Large intestine (tissue), 3 donors: ENCODE data around the gene ACACB. TPM values are rescaled to one million over a fixed set of nuclear protein-coding genes. Genes with fewer than 3 reads are reported as not detected.

ENCODE experiments used
- DNase-seq, 2 donors: peaks; one replicate each; pipeline versions ENCODE4 v3.0.0 to v3.0.0-alpha.2; 2013
- H3K27ac ChIP-seq: one replicate; pipeline ENCODE4 v1.5.1; 2013; ENCODE audit warnings: low read length
- H3K27me3 ChIP-seq: 2 replicates; pipeline ENCODE4 v1.6.1; 2013; ENCODE audit warnings: low read length; ENCODE audit not compliant: control insufficient read depth, insufficient read depth
- H3K36me3 ChIP-seq: 2 replicates; pipeline ENCODE4 v1.6.1; 2013; ENCODE audit warnings: low read length; ENCODE audit not compliant: control insufficient read depth, insufficient read depth
- H3K4me1 ChIP-seq: one replicate; pipeline ENCODE4 v1.6.1; 2013; ENCODE audit warnings: low read length; ENCODE audit not compliant: control insufficient read depth, insufficient read depth
- H3K4me3 ChIP-seq: one replicate; pipeline ENCODE4 v1.5.1; 2013; ENCODE audit warnings: low read length
- H3K9me3 ChIP-seq: one replicate; pipeline ENCODE4 v1.6.1; 2013; ENCODE audit warnings: mild to moderate bottlenecking, low read depth, low read length, moderate library complexity; ENCODE audit not compliant: control insufficient read depth
- WGBS: methylation state at CpG from one replicate; pipeline ENCODE4 v1.1.5; 2013; ENCODE audit warnings: low lambda C conversion rate; ENCODE audit not compliant: insufficient coverage; 5-methylcytosine and 5-hydroxymethylcytosine counted together
- polyA plus RNA-seq: library from polyadenylated mRNA; unstranded; fragments of 120-200 nt; gene quantifications from one replicate; pipeline ENCODE4 v1.2.1, GENCODE V29; 2013

The ACACB gene
- polyA plus RNA-seq, 1 donor, result 11.9 TPM

GRCh38 chr12:109250523-109250922 lies 134.1 kb downstream of the ACACB start:
- Histone ChIP-seq H3K4me3 (no peak overlapping the region), H3K9me3 (peaks cover 4% of the 10 kb centered on the region), H3K27me3 (no peaks in the 10 kb centered on the region), H3K4me1 (peaks cover 20% of the 10 kb centered on the region), H3K36me3 (peaks cover 30% of the 10 kb centered on the region), H3K27ac (no peak overlapping the region)
- WGBS, result no CpG with 5 or more reads among the region's 1 CpG
- DNase-seq, result no peak

DNA sequence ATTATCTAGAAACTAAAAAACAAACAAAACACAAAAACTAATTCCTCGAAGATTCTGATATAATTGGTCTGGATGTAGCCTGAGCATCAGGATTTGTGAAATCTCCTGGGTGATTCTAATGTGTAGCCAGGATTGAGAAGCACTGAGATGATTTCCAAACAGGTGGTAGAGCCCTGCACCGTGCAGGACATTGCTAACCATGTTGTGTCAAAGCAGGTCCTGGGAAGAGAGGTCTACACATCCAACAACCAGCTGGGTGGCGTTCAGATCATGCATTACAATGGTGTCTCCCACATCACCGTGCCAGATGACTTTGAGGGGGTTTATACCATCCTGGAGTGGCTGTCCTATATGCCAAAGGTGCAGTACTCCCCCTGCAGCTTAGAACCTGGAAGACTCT lies 136.4 kb downstream of the ACACB start:
- H3K9me3 ChIP-seq, result peaks cover 4% of the 10 kb centered on the region
- H3K27me3 ChIP-seq, result no peaks in the 10 kb centered on the region
- no peak overlapping the region for H3K27ac ChIP-seq
- peaks cover 16% of the 10 kb centered on the region for H3K4me1 ChIP-seq
- 100% methylated on average over 1 of the region's 4 CpGs for WGBS
- no peak overlapping the region for H3K4me3 ChIP-seq
- peaks cover 24% of the 10 kb centered on the region for H3K36me3 ChIP-seq
- no peak for DNase-seq

- Histone ChIP-seq H3K9me3 (peaks cover 4% of the 10 kb centered on the region), H3K36me3 (peaks cover 34% of the 10 kb centered on the region), H3K4me1 (peaks cover 7% of the 10 kb centered on the region), H3K4me3 (no peak overlapping the region), H3K27me3 (no peaks in the 10 kb centered on the region), H3K27ac (no peak overlapping the region)
- no peak for DNase-seq
- WGBS, result 95% methylated on average over 4 of the region's 7 CpGs
Measured at GRCh38 chr12:109253913-109254544, 137.6 kb downstream of the ACACB start.

DNA sequence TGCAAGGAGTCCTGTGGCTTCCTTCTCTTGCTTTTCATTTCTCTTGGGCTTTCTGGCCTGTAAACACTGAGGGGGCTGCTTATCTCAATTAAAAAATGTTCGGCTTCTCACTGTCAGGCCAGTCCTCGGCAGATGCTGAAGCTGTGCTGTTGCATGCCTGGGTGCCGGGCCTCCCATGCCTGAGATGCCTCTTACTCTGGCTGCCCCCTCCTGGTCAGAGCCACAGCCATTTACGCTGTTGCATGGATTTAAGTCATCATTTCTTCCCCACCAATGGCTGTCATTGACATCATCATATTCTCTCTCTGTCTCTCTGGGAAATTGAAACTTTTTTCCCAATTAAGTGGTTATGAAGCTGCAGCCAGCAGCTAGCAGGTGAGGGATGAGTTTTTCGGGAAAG lies 139.0 kb downstream of the ACACB start:
- H3K4me3 ChIP-seq, result no peak overlapping the region
- H3K4me1 ChIP-seq, result no peaks in the 10 kb centered on the region
- H3K9me3 ChIP-seq, result peaks cover 4% of the 10 kb centered on the region
- no CpG with 5 or more reads among the region's 5 CpGs for WGBS
- H3K36me3 ChIP-seq, result peaks cover 40% of the 10 kb centered on the region
- no peak for DNase-seq
- H3K27ac ChIP-seq, result no peak overlapping the region
- H3K27me3 ChIP-seq, result no peaks in the 10 kb centered on the region

GRCh38 chr12:109256011-109256410 lies 139.6 kb downstream of the ACACB start:
- Histone ChIP-seq H3K4me3 (no peak overlapping the region), H3K27me3 (no peaks in the 10 kb centered on the region), H3K4me1 (no peaks in the 10 kb centered on the region), H3K36me3 (peaks cover 43% of the 10 kb centered on the region), H3K27ac (no peak overlapping the region), H3K9me3 (peaks cover 4% of the 10 kb centered on the region)
- WGBS, result no CpG with 5 or more reads among the region's 8 CpGs
- DNase-seq, result no peak

GRCh38 chr12:109258201-109258600 lies 141.8 kb downstream of the ACACB start:
- DNase-seq, result no peak
- H3K4me3 ChIP-seq, result no peak overlapping the region
- H3K36me3 ChIP-seq, result peaks cover 50% of the 10 kb centered on the region
- no peak overlapping the region for H3K27ac ChIP-seq
- no peaks in the 10 kb centered on the region for H3K4me1 ChIP-seq
- WGBS, result no CpG with 5 or more reads among the region's 6 CpGs
- peaks cover 4% of the 10 kb centered on the region for H3K9me3 ChIP-seq
- H3K27me3 ChIP-seq, result no peaks in the 10 kb centered on the region

DNA sequence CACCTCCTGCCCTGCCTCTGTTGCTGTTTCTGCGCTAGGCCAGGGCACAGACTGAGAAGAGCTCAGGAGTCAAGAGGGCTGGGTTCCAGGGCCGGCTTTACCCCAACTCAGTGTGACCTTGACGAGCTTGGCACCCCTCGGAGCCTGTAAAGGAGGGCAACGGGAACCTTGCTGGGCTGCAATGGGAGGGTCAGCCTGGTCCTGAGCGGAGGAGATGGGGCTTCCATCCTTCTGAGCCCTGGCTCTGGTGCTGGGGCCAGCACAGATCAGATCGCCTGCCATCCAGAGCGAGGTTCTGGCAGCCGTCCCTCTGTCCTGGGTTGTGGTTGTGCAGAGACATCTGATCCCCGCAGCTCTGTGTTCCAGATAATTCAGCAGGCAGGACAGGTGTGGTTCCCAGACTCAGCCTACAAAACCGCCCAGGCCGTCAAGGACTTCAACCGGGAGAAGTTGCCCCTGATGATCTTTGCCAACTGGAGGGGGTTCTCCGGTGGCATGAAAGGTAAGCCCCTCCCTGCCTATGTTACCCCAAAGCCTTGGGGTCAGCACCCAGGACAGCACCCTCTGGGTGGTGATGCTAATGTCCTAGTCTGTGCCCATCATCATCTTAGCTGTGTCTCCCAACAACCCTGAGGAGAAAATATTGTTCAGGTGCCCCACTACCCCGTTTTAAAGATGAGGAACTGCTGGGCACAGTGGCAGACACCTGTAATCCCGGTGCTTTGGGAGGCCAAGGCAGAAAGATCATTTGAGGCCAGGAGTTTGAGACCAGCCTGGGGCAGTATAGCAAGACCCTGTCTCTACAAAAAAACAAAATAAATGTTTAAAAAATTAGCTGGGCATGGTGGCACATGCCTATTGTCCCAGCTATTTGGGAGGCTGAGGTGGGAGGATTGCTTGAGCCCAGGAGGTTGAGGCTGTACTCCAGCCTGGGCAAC lies 142.5 kb downstream of the ACACB start:
- H3K27me3 ChIP-seq, result no peaks in the 10 kb centered on the region
- DNase-seq, result no peak
- no peak overlapping the region for H3K4me3 ChIP-seq
- no peaks in the 10 kb centered on the region for H3K4me1 ChIP-seq
- 100% methylated on average over 1 of the region's 16 CpGs for WGBS
- no peak overlapping the region for H3K27ac ChIP-seq
- peaks cover 48% of the 10 kb centered on the region for H3K36me3 ChIP-seq
- peaks cover 1% of the 10 kb centered on the region for H3K9me3 ChIP-seq

DNA sequence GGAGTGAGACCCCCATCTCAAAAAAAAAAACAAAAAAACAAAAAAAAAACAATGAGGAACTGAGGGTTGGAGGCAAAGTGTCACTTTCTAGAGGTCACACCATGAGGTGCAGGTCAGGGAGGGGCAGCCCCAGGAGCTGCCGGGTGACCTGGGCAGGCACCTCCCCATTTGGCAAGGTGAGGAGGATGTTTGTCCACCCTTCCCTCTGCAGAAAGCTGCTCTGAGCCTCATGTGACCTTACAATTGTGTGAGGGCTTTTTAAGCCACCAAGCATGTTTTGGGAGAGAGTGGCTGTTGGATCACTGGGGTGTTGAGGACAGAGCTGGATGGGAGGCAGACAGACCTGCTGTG lies 143.1 kb downstream of the ACACB start:
- no peak overlapping the region for H3K4me3 ChIP-seq
- no peaks in the 10 kb centered on the region for H3K9me3 ChIP-seq
- H3K36me3 ChIP-seq, result peaks cover 46% of the 10 kb centered on the region
- no peaks in the 10 kb centered on the region for H3K27me3 ChIP-seq
- WGBS, result no CpG with 5 or more reads among the region's 1 CpG
- H3K4me1 ChIP-seq, result no peaks in the 10 kb centered on the region
- no peak for DNase-seq
- no peak overlapping the region for H3K27ac ChIP-seq

DNA sequence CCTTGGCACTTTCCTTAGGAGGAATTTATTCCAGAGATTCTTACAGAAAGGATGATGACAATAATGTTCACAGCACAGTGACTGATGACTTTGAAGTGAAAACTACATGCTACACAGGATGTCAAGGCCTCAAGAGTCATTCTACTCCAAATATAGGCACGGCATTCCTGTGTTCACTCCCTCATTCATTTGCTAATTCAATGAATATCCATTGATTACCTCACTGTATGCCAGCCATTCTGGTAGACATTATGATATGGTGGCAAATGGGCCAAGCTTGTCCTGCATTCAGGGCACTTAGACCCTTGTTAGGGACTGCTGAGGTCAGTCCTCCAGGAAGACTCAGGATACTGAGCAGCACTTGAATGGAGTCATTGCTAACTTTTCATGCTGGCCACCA lies 144.7 kb downstream of the ACACB start:
- H3K36me3 ChIP-seq, result peaks cover 56% of the 10 kb centered on the region
- H3K4me3 ChIP-seq, result no peak overlapping the region
- no peaks in the 10 kb centered on the region for H3K4me1 ChIP-seq
- no peak for DNase-seq
- WGBS, result no CpG with 5 or more reads among the region's 1 CpG
- H3K9me3 ChIP-seq, result no peaks in the 10 kb centered on the region
- H3K27me3 ChIP-seq, result no peaks in the 10 kb centered on the region
- no peak overlapping the region for H3K27ac ChIP-seq

- Histone ChIP-seq H3K4me1 (no peaks in the 10 kb centered on the region), H3K9me3 (no peaks in the 10 kb centered on the region), H3K4me3 (no peak overlapping the region), H3K36me3 (peaks cover 54% of the 10 kb centered on the region), H3K27me3 (no peaks in the 10 kb centered on the region), H3K27ac (no peak overlapping the region)
- WGBS, result no CpG with 5 or more reads among the region's 2 CpGs
- no peak for DNase-seq
Measured at GRCh38 chr12:109261939-109262338, 145.6 kb downstream of the ACACB start.
